Bone marrow (tissue), 2 donors: Measurements from ENCODE around the gene NF2.

ENCODE experiments used
- DNase-seq, 2 donors: peaks; one replicate each; lab custom pipeline; 2025; lab: John Stamatoyannopoulos, UW

The NF2 gene

GRCh38 chr22:29702000-29702930 lies 98.8 kb downstream of the NF2 start:
- no peak for DNase-seq

- DNase-seq, result no peak
Measured at GRCh38 chr22:29702931-29703501, 99.6 kb downstream of the NF2 start.

- no peak for DNase-seq
Measured at GRCh38 chr22:29703569-29704195, 100.2 kb downstream of the NF2 start.

- DNase-seq, result no peak
Measured at GRCh38 chr22:29704528-29705285, 101.3 kb downstream of the NF2 start.

- no peak for DNase-seq
Measured at GRCh38 chr22:29705651-29706050, 102.2 kb downstream of the NF2 start.

GRCh38 chr22:29706486-29706885 lies 103.1 kb downstream of the NF2 start:
- DNase-seq, result no peak

GRCh38 chr22:29707010-29707409 lies 103.6 kb downstream of the NF2 start:
- no peak for DNase-seq

GRCh38 chr22:29707471-29707870 lies 104.0 kb downstream of the NF2 start:
- DNase-seq, result no peak

- DNase-seq, result no peak
Measured at GRCh38 chr22:29710193-29710592, 106.8 kb downstream of the NF2 start.

- no peak for DNase-seq
Measured at GRCh38 chr22:29710922-29711593, 107.6 kb downstream of the NF2 start.

- no peak for DNase-seq
Measured at GRCh38 chr22:29712119-29712518, 108.7 kb downstream of the NF2 start.

GRCh38 chr22:29713156-29713727 lies 109.8 kb downstream of the NF2 start:
- no peak for DNase-seq

GRCh38 chr22:29715240-29715639 lies 111.8 kb downstream of the NF2 start:
- DNase-seq, result no peak

- DNase-seq, result no peak
Measured at GRCh38 chr22:29715705-29716104, 112.3 kb downstream of the NF2 start.

GRCh38 chr22:29716814-29717545 lies 113.5 kb downstream of the NF2 start:
- no peak for DNase-seq

GRCh38 chr22:29717789-29718188 lies 114.4 kb downstream of the NF2 start:
- DNase-seq, result no peak

GRCh38 chr22:29718949-29719898 lies 115.8 kb downstream of the NF2 start:
- DNase-seq, result no peak

GRCh38 chr22:29719899-29720645 lies 116.6 kb downstream of the NF2 start, which contains the start of gene CABP7:
CABP7 (plus strand) TSS chr22:29720003; CDS start chr22:29720425, 422 bp downstream.
- no peak for DNase-seq
